Ascending aorta (tissue), 2 donors: ENCODE results near the gene SIPA1. TPM values are rescaled to one million over a fixed set of nuclear protein-coding genes. Genes with fewer than 3 reads are reported as not detected.

Experiments
- DNase-seq, 2 donors: peaks; one replicate each; pipeline ENCODE4 v3.0.0-alpha.2; 2019; ENCODE audit warnings: low spot score in 2 of 2
- H3K27ac ChIP-seq, 2 donors: fragments of 200-600 bp; sonication (generic); one replicate each; pipeline ENCODE4 v1.5.1; 2016 to 2017; ENCODE audit warnings: mild to moderate bottlenecking in 1 of 2
- H3K27me3 ChIP-seq: fragments of 200-600 bp; sonication (generic); one replicate; pipeline ENCODE4 v1.5.1; 2017
- H3K36me3 ChIP-seq, 2 donors: fragments of 200-600 bp; sonication (generic); one replicate each; pipeline ENCODE4 v1.5.1; 2016
- H3K4me1 ChIP-seq, 2 donors: fragments of 200-600 bp; sonication (generic); one replicate each; pipeline ENCODE4 v1.5.1; 2016 to 2017; ENCODE audit warnings: mild to moderate bottlenecking in 1 of 2
- H3K4me3 ChIP-seq, 2 donors: fragments of 200-600 bp; sonication (generic); one replicate each; pipeline ENCODE4 v1.5.1; 2016 to 2017; ENCODE audit warnings: mild to moderate bottlenecking in 1 of 2
- H3K9me3 ChIP-seq, 2 donors: fragments of 200-600 bp; sonication (generic); one replicate each; pipeline ENCODE4 v1.5.1; 2016
- intact Hi-C: fragments of 100-400 bp; cut with DNase I; formaldehyde crosslinking; loops from one replicate; pipeline ENCODE4 v1.15.1; 2023
- total RNA-seq: library from RNA; depleted of rRNA; stranded (reverse); fragments of >200 nt; gene quantifications from one replicate; pipeline ENCODE4 v1.1.0, GENCODE V29; 2016
- TF ChIP-seq, protein P1 (sequence below), 3 experiments: fragments of 200-600 bp in 2 of 3; fragments of 450-650 bp in 1 of 3; sonication (generic) in 2 of 3; IDR thresholded peaks; one replicate each; pipeline ENCODE4 v1.5.1; 2016 to 2019; ENCODE audit warnings: antibody characterized with exemption in 3 of 3, mild to moderate bottlenecking in 1 of 3, moderate library complexity in 1 of 3

The SIPA1 gene
- total RNA-seq, 1 donor from 2014 or later = 145 TPM

DNA sequence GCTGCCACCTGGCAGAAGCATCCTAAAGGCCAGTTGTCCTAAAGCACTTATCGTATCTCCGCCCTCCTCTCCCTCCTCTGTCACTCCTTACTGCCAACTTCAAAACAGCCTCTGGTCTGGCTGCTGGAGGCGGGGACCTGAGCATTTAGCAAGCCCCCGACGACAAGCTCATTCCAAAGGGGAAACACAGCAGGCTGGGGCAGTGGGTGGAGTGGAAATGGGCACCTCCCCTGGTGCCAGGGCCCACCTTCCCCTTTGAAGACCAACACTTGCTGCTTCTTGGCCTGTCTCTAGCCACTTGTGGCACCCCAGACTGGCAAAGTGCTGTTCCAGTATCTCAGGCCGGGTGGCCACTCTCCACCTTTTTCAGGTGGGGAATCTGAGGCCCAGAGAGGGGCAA lies 27.5 kb upstream of the SIPA1 start:
- Histone ChIP-seq H3K27me3 (no peaks in the 10 kb centered on the region), H3K4me1 (peaks cover 8 to 40% of the 10 kb centered on the region in 2 donors), H3K36me3 (peaks cover 11 to 20% of the 10 kb centered on the region in 2 donors), H3K4me3 (peak overlapping the region in 1 of 2 donors; percentile 76), H3K9me3 (no peaks in the 10 kb centered on the region), H3K27ac (peak overlapping the region; percentile 50 to 95)
- intact Hi-C loops = loop anchor here (5.0 to 10.0 kb wide), 2 partner anchors 83 to 104 kb away; partner anchors contain the start of genes KAT5 and SCYL1
- no peak for DNase-seq
- TF ChIP-seq, protein P1, sequence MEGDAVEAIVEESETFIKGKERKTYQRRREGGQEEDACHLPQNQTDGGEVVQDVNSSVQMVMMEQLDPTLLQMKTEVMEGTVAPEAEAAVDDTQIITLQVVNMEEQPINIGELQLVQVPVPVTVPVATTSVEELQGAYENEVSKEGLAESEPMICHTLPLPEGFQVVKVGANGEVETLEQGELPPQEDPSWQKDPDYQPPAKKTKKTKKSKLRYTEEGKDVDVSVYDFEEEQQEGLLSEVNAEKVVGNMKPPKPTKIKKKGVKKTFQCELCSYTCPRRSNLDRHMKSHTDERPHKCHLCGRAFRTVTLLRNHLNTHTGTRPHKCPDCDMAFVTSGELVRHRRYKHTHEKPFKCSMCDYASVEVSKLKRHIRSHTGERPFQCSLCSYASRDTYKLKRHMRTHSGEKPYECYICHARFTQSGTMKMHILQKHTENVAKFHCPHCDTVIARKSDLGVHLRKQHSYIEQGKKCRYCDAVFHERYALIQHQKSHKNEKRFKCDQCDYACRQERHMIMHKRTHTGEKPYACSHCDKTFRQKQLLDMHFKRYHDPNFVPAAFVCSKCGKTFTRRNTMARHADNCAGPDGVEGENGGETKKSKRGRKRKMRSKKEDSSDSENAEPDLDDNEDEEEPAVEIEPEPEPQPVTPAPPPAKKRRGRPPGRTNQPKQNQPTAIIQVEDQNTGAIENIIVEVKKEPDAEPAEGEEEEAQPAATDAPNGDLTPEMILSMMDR (IDR thresholded peaks at IDR 0.05) = no peak

DNA sequence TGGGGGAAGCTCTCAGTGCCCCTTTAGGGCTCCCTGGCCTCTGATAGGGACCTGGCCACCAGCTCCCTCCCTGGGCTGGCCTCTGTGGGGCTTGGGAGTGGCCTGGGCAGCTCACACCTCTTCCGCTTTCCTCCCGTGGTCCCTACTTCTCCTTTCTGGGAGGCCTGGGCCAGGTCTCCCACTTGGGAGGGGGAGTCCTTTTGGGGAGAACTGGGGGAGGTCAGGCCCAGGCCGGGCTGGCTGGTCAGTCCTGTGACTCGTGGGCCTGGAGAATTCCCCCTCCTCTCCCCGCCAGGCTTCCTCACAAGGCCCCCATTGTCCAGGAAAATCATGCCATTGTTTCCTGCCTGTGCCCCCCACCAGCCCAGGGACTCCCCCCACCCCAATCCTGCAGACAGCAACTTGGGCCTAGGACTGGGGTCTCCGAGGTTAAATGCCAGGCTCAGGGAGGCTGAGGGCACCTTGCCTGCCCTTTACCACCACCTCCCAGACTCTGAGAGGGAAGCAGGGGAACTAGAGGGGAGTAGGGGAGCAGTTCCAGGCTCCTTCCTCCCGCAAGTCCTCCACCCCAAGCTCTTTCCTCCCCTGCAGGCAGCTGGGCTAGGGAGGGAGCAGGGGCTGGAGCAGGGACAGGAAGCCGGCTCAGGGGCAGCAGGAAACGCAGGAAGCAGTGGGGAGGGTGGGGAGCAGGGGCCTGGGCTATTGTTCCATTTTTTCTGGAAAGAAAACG lies 26.7 kb upstream of the SIPA1 start:
- Histone ChIP-seq H3K27ac (peak overlapping the region; percentile 50 to 95), H3K4me3 (peak overlapping the region; percentile 76 to 87), H3K4me1 (peaks cover 11 to 40% of the 10 kb centered on the region in 2 donors), H3K27me3 (no peaks in the 10 kb centered on the region), H3K36me3 (peaks cover 3 to 14% of the 10 kb centered on the region in 2 donors), H3K9me3 (no peaks in the 10 kb centered on the region)
- intact Hi-C loops = loop anchor here (5.0 to 10.0 kb wide), 2 partner anchors 84 to 104 kb away; partner anchors contain the start of genes KAT5 and SCYL1
- no peak for DNase-seq
- TF ChIP-seq, protein P1 (IDR thresholded peaks at IDR 0.05) = no peak

- DNase-seq = no peak
- Histone ChIP-seq H3K27ac (peak overlapping the region; percentile 90 to 95), H3K36me3 (peaks cover 2 to 14% of the 10 kb centered on the region in 2 donors), H3K4me3 (peak overlapping the region; percentile 76 to 87), H3K4me1 (peaks cover 19 to 41% of the 10 kb centered on the region in 2 donors), H3K9me3 (no peaks in the 10 kb centered on the region), H3K27me3 (no peaks in the 10 kb centered on the region)
- intact Hi-C loops = loop anchor here (5.0 to 10.0 kb wide), 2 partner anchors 85 to 103 kb away; partner anchors contain the start of genes KAT5 and SCYL1
- TF ChIP-seq, protein P1 (IDR thresholded peaks at IDR 0.05) = no peak
These were observed 25.9 kb upstream of the SIPA1 start for GRCh38 chr11:65611758-65612603.

DNA sequence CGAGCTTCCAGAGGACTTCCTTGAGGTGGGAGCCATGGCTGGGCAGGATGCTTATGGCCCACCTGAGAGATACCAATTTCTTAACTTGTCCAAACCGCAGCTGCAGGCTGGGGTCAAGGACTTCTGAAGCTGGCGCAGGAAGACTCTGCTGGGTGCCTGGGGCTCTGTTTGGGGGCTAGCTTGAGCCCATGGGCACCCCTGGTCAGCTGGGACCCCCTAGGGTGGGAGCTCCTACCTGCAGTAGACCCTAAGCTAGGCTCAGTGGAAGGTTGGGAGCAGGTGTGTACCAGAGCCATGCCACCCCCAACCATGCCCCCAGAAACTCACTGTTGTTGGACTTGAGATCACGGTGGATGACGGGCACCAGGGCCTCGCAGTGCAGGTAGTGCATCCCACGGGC lies 25.2 kb upstream of the SIPA1 start:
- TF ChIP-seq, protein P1 (IDR thresholded peaks at IDR 0.05) = no peak
- peak overlapping the region; percentile 90 to 95 for H3K27ac ChIP-seq
- H3K4me3 ChIP-seq = peak overlapping the region; percentile 76 to 87
- no peaks in the 10 kb centered on the region for H3K27me3 ChIP-seq
- peaks cover 9 to 21% of the 10 kb centered on the region in 2 donors for H3K36me3 ChIP-seq
- peaks cover 21 to 40% of the 10 kb centered on the region in 2 donors for H3K4me1 ChIP-seq
- intact Hi-C loops = loop anchor here (5.0 to 10.0 kb wide), 2 partner anchors 85 to 102 kb away; partner anchors contain the start of genes KAT5 and SCYL1
- no peak for DNase-seq
- H3K9me3 ChIP-seq = no peaks in the 10 kb centered on the region

GRCh38 chr11:65613091-65613928 lies 24.6 kb upstream of the SIPA1 start:
- TF ChIP-seq, protein P1 (IDR thresholded peaks at IDR 0.05) = no peak
- intact Hi-C loops = loop anchor here (5.0 to 10.0 kb wide), 2 partner anchors 86 to 101 kb away; partner anchors contain the start of genes KAT5 and SCYL1
- Histone ChIP-seq H3K4me1 (peaks cover 21 to 35% of the 10 kb centered on the region in 2 donors), H3K27me3 (no peaks in the 10 kb centered on the region), H3K9me3 (no peaks in the 10 kb centered on the region), H3K36me3 (peaks cover 15 to 21% of the 10 kb centered on the region in 2 donors), H3K4me3 (peak overlapping the region; percentile 76 to 87), H3K27ac (peak overlapping the region; percentile 90 to 95)
- DNase-seq = no peak
